ENCODE measurements around the gene RNF41. TPM values are rescaled to one million over a fixed set of nuclear protein-coding genes. Genes with fewer than 3 reads are reported as not detected.

The RNF41 gene
- total and polyA plus RNA-seq, 2 of the 13 experiments (the other 11 are each of a cell fraction or from before 2014, with no cell fraction given), result 27.1 to 39.4 TPM

DNA sequence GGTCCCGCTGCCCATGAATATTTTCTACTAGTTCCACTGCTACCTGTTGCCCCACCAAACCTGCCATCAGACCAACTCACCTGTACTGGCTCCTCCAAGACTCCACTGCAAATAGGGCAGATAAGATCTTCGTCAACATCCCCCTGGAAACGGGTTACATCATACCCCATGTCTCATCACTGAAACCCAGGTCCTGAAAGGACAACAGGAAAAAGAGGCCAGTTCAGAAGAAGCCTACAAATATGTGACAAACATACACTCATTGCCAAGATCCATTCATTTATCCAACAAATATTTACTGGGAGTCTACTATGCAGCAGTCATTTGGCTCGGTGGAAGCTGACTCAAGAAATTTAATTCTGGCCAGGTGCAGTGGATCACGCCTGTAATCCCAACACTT lies 7.8 kb downstream of the RNF41 start:
- H3K27me3 ChIP-seq (ENCODE audit: control insufficient read depth in 1 of 2, insufficient read depth in 2 of 2, low read length in 2 of 2), result no peaks in the 10 kb centered on the region
- DNase-seq (ENCODE audit: low spot score) (no peak), ATAC-seq (no peak), FAIRE-seq (no peak)
- H3K27ac ChIP-seq (ENCODE audit: extremely low read length, insufficient read depth, low read length), result no peak overlapping the region
- WGBS (ENCODE audit: low lambda C conversion rate), result 93% methylated on average over 5 of the region's 5 CpGs
- no peak overlapping the region for H3K4me3 ChIP-seq (replicated peaks in 1 of 3; ENCODE audit: insufficient read depth in 1 of 3, low read depth in 2 of 3, low read length in 3 of 3)
- ChIA-PET CTCF (ENCODE audit: low intra/inter-chr PET ratio, low total read pairs) (no interaction called here), POLR2A (no interaction called here)
- H3K9ac ChIP-seq (ENCODE audit: insufficient read depth, low read depth, low read length), result no peak overlapping the region
- H3K4me1 ChIP-seq (ENCODE audit: insufficient read depth, low read length), result no peaks in the 10 kb centered on the region
- intact Hi-C loops (cut with micrococcal nuclease; ENCODE audit: unreplicated experiment) (no loop called here), in situ Hi-C loops (cut with HindIII; ENCODE audit: extremely low pct_ligation_motif_present, low pct_unique_long_range_greater_than_20kb) (no loop called here)
- H3K79me2 ChIP-seq (ENCODE audit: insufficient read depth, low read length), result no peaks in the 10 kb centered on the region
- no peaks in the 10 kb centered on the region for H3K9me3 ChIP-seq (ENCODE audit: low read length)
- TF ChIP-seq TCF7L2 (IDR thresholded peaks at IDR 0.05; ENCODE audit: low read depth, low read length) (no peak), ELF1 (CRISPR knock-in tag; IDR thresholded peaks at IDR 0.05) (no peak), ZBED4 (CRISPR knock-in tag; IDR thresholded peaks at IDR 0.05; ENCODE audit: borderline replicate concordance) (no peak), PPARG (CRISPR knock-in tag; conservative IDR thresholded peaks at IDR 0.05) (no peak), ZNF878 (CRISPR knock-in tag; IDR thresholded peaks at IDR 0.05) (no peak), JUN (CRISPR knock-in tag; IDR thresholded peaks at IDR 0.05) (no peak), ZSCAN25 (CRISPR knock-in tag; IDR thresholded peaks at IDR 0.05) (no peak), ZNF543 (CRISPR knock-in tag; IDR thresholded peaks at IDR 0.05) (no peak), TCF12 (IDR thresholded peaks at IDR 0.05) (no peak), TCF12 (CRISPR knock-in tag; IDR thresholded peaks at IDR 0.05) (no peak)
- no peak overlapping the region for H3K4me2 ChIP-seq (ENCODE audit: low read depth, low read length)
- BruUV-seq (replicated peaks), result no TSS peak
- H3K36me3 ChIP-seq (replicated peaks in 1 of 2; ENCODE audit: control insufficient read depth in 1 of 2, insufficient read depth in 2 of 2, low read length in 2 of 2), result peaks cover 11 to 56% of the 10 kb centered on the region in 2 experiments
- H2AFZ ChIP-seq (ENCODE audit: low read length), result no peak overlapping the region
- H4K20me1 ChIP-seq (ENCODE audit: insufficient read depth, low read length), result no peaks in the 10 kb centered on the region

Data from HepG2 (cell line).